K562 (cell line): ENCODE data around the gene HP1BP3. TPM values are rescaled to one million over a fixed set of nuclear protein-coding genes. Genes with fewer than 3 reads are reported as not detected.

Source experiments
- ATAC-seq: fragments of 200-7000 bp; cut with Tn5 transposase; 3 replicates; pipeline ENCODE4 v1.9.1; 2020; ENCODE audit warnings: moderate library complexity
- BruUV-seq: library from RNA; stranded (reverse); fragments of 400-500 nt; replicated peaks from 2 replicates; lab custom pipeline; 2021; lab: Mats Ljungman, UMichigan
- CTCF ChIA-PET: fragments of 300-600 bp; formaldehyde crosslinking; extraction: SDS; loops from one replicate; lab custom pipeline; 2021; ENCODE audit warnings: low intra/inter-chr PET ratio; lab: Yijun Ruan, JAX
- POLR2A ChIA-PET: fragments of 300-600, 350-650 bp; sonication (Branson Sonifier 250); formaldehyde crosslinking; extraction: SDS; loops from one replicate; lab custom pipeline; 2021; ENCODE audit warnings: antibody characterized with exemption, inconsistent platforms; lab: Yijun Ruan, JAX
- DNase-seq, 4 experiments: peaks; one replicate each; pipeline versions ENCODE4 v3.0.0 to v3.0.0-alpha.2; 2011 to 2018; ENCODE audit warnings: low spot score in 3 of 4, mixed read lengths in 3 of 4; ENCODE audit errors: extremely low read depth in 1 of 4
- FAIRE-seq: peaks from 2 replicates; lab custom pipeline; 2011; peaks lifted over from hg19 to GRCh38; lab: Jason Lieb, UNC
- H2AFZ ChIP-seq: 2 replicates; pipeline ENCODE4 v1.6.0; 2011; ENCODE audit warnings: low read depth, low read length, control low read depth, inconsistent platforms
- H3K27ac ChIP-seq: fragments of 200-600 bp; 3 replicates; pipeline ENCODE4 v1.8.0; 2011; ENCODE audit warnings: low read depth, mild to moderate bottlenecking, control low read depth, inconsistent platforms, low read length, moderate library complexity, mixed read lengths; ENCODE audit errors: extremely low read depth
- H3K27me3 ChIP-seq, 2 experiments: fragments of 300-600 bp in 1 of 2; 2 replicates in 1 of 2; 3 replicates in 1 of 2; pipeline versions ENCODE4 v1.6.0 to v1.8.0; 2011; ENCODE audit warnings: inconsistent platforms in 2 of 2, low read length in 2 of 2, mild to moderate bottlenecking in 1 of 2, mixed read lengths in 1 of 2, moderate library complexity in 1 of 2; ENCODE audit not compliant: control insufficient read depth in 2 of 2, insufficient read depth in 2 of 2
- H3K36me3 ChIP-seq: fragments of 300-600 bp; 3 replicates; pipeline ENCODE4 v1.8.0; 2011; ENCODE audit warnings: mild to moderate bottlenecking, low read length, inconsistent platforms; ENCODE audit not compliant: control insufficient read depth, insufficient read depth
- H3K4me1 ChIP-seq, 2 experiments: fragments of 200-600 bp in 1 of 2; replicated peaks in 1 of 2; 2 replicates in 1 of 2; 3 replicates in 1 of 2; pipeline versions ENCODE4 v1.5.1 to v1.8.0; 2011; ENCODE audit warnings: inconsistent platforms in 2 of 2, low read length in 2 of 2, mild to moderate bottlenecking in 1 of 2, mixed read lengths in 1 of 2, moderate library complexity in 1 of 2; ENCODE audit not compliant: control insufficient read depth in 2 of 2, insufficient read depth in 2 of 2
- H3K4me2 ChIP-seq: 2 replicates; pipeline ENCODE4 v1.6.1; 2011; ENCODE audit warnings: low read length, control low read depth, inconsistent platforms, mixed read lengths; ENCODE audit not compliant: insufficient read depth
- H3K4me3 ChIP-seq: fragments of 200-600 bp; sonication (generic), shearing (Covaris generic); 2 replicates; pipeline ENCODE4 v1.5.1; 2016; ENCODE audit warnings: control low read depth, inconsistent platforms
- H3K79me2 ChIP-seq: fragments of 200-600 bp; 3 replicates; pipeline ENCODE4 v1.8.0; 2011; ENCODE audit warnings: low read length, inconsistent platforms; ENCODE audit not compliant: control insufficient read depth, insufficient read depth
- H3K9ac ChIP-seq, 2 experiments: 2 replicates each; pipeline versions ENCODE4 v1.6.0 to v1.6.1; 2011; ENCODE audit warnings: low read depth in 2 of 2, low read length in 2 of 2, control low read depth in 1 of 2, inconsistent platforms in 1 of 2, mild to moderate bottlenecking in 1 of 2, mixed read lengths in 1 of 2; ENCODE audit not compliant: insufficient read depth in 1 of 2
- H3K9me1 ChIP-seq: one replicate; pipeline ENCODE4 v1.6.0; 2011; ENCODE audit warnings: inconsistent platforms, mild to moderate bottlenecking, low read length, moderate library complexity; ENCODE audit not compliant: control insufficient read depth, insufficient read depth
- H3K9me3 ChIP-seq: replicated peaks from 2 replicates; pipeline ENCODE4 v1.5.1; 2011; ENCODE audit warnings: low read depth, low read length, inconsistent platforms; ENCODE audit not compliant: control insufficient read depth, insufficient read depth
- H4K20me1 ChIP-seq: replicated peaks from 2 replicates; pipeline ENCODE4 v1.6.1; 2011; ENCODE audit warnings: low read length, inconsistent platforms, mixed read lengths; ENCODE audit not compliant: control insufficient read depth, insufficient read depth
- BCL6 ChIP-seq: fragments of 250-450 bp; sonication (Bioruptor Pico); IDR thresholded peaks from 2 replicates; pipeline ENCODE4 v1.4.0; 2020
- CBFA2T3 ChIP-seq: fragments of 450-650 bp; IDR thresholded peaks from 2 replicates; pipeline ENCODE4 v1.6.1; 2017
- FOSL1 ChIP-seq: fragments of 200-800 bp; sonication (Bioruptor generic); conservative IDR thresholded peaks from 2 replicates; pipeline ENCODE4 v1.6.1; 2016; ENCODE audit warnings: missing genetic modification characterization, missing compliant biosample characterization
- JUND ChIP-seq, 2 experiments: IDR thresholded peaks; 2 replicates in 1 of 2; 3 replicates in 1 of 2; pipeline ENCODE4 v1.6.1; 2011; ENCODE audit warnings: borderline replicate concordance in 2 of 2, low read depth in 2 of 2, low read length in 2 of 2, improper control_type of control experiment in 1 of 2, missing biosample characterization in 1 of 2, missing genetic modification characterization in 1 of 2, missing genetic modification reagents in 1 of 2
- MAFG ChIP-seq: fragments of 450-650 bp; conservative IDR thresholded peaks from 2 replicates; pipeline ENCODE4 v1.6.1; 2016; ENCODE audit warnings: missing genetic modification characterization, missing compliant biosample characterization
- MBD2 ChIP-seq: sonication (generic); IDR thresholded peaks from 2 replicates; pipeline ENCODE4 v1.6.1; 2016; ENCODE audit warnings: low read depth, borderline replicate concordance
- RBBP5 ChIP-seq: fragments of 200-600 bp; sonication (generic); IDR thresholded peaks from 2 replicates; pipeline ENCODE4 v1.6.1; 2012; ENCODE audit warnings: borderline replicate concordance, mild to moderate bottlenecking, low read length, control low read depth, inconsistent platforms; ENCODE audit not compliant: insufficient read depth, poor library complexity, severe bottlenecking
- SMAD4 ChIP-seq: fragments of 250-450 bp; sonication (Bioruptor Pico); conservative IDR thresholded peaks from 2 replicates; pipeline ENCODE4 v1.8.0; 2021; ENCODE audit warnings: inconsistent platforms, mild to moderate bottlenecking, moderate library complexity
- ZSCAN32 ChIP-seq: fragments of 450-650 bp; formaldehyde crosslinking; IDR thresholded peaks from 2 replicates; pipeline ENCODE4 v1.4.0; 2020; ENCODE audit warnings: mild to moderate bottlenecking, moderate library complexity
- WGBS: fragments of 100-300 bp; shearing (Covaris generic); methylation state at CpG from one replicate; pipeline ENCODE4 v1.1.6; 2016; ENCODE audit warnings: low coverage, mixed read lengths; ENCODE audit not compliant: insufficient coverage; ENCODE audit errors: missing lambda C conversion rate; 5-methylcytosine and 5-hydroxymethylcytosine counted together
- in situ Hi-C: fragments of 300-500 bp; cut with MboI; formaldehyde crosslinking; loops from 4 replicates; pipeline ENCODE4 v1.15.0; 2018; ENCODE audit warnings: inconsistent platforms, mixed read lengths
- intact Hi-C: fragments of 100-400 bp; cut with micrococcal nuclease; formaldehyde crosslinking; loops from 2 replicates; pipeline ENCODE4 v1.14.2; 2022
- polyA plus RNA-seq, 8 experiments: library from polyadenylated mRNA; depleted of rRNA in 4 of 8; stranded (reverse) in 5 of 8; unstranded in 3 of 8; fragments of >200 nt; fragmentation: Nextera tagmentation in 2 of 8; fragmentation: Illumina TruSeq in 1 of 8; extraction: Ambion mirVana in 2 of 8; extraction: Trizol in 1 of 8; gene quantifications; 2 replicates each; pipeline versions ENCODE4 v1.2.1 to v1.2.3, GENCODE V29; 2011 to 2014; ENCODE audit warnings: inconsistent platforms in 1 of 8, missing spikeins in 1 of 8
- total RNA-seq, 7 experiments: library from RNA; depleted of rRNA in 6 of 7; stranded (reverse); fragments of >200 nt in 6 of 7; fragmentation: Illumina TruSeq in 2 of 7; extraction: Trizol in 2 of 7; gene quantifications; 2 replicates each; pipeline versions ENCODE4 v1.2.1 to v1.2.3, GENCODE V29; 2011 to 2021; ENCODE audit warnings: low replicate concordance in 1 of 7

Gene HP1BP3
- total and polyA plus RNA-seq, 9 of the 15 experiments (the other 6 are each of a cell fraction or from before 2014, with no cell fraction given), result 57.3 to 513 (median 240) TPM

DNA sequence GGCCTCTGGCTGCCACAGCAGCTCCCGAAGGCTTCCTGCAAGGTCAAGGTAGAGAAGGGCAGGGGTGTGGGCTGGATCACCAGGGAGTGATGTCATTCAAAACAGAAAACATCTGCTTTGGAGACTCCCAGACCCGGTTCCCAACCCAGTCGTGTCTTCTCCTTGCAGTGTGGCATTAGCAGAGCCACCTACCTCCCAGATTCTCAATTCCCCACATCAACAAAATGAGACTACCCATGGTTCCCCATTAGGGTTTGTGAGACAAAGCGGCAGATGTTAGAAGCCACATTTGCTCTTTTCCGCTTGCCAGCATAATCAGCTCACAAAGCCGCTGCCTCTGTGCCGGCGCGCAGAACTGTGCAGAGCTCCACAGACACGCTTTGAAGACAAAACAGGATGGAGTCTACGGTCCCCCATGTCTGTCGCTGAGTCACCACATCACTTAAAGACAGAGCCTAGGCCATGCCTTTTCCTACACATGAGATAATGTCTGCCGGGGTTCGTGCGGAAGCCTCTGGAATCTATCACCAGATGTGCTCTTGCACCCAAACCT is 81.8 kb downstream of the HP1BP3 start:
- in situ Hi-C loops (loop anchor here (10.0 kb wide), 1 partner anchor 660 kb away; no protein-coding TSS in a partner anchor), intact Hi-C loops (no loop called here)
- Histone ChIP-seq H3K27ac (no peak overlapping the region), H3K27me3 (peaks cover 7 to 31% of the 10 kb centered on the region in 2 experiments; a peak in 4 of 5 replicates), H3K79me2 (no peaks in the 10 kb centered on the region), H3K9me3 (no peaks in the 10 kb centered on the region; the same call in 1 of the 2 replicates), H3K9ac (no peak overlapping the region), H3K4me2 (no peak overlapping the region), H3K4me1 (peaks cover 2 to 17% of the 10 kb centered on the region in 2 experiments; a peak in 3 of 5 replicates), H2AFZ (peak overlapping the region; percentile 35; the same call in 1 of the 2 replicates), H3K36me3 (no peaks in the 10 kb centered on the region), H3K9me1 (peaks cover 2% of the 10 kb centered on the region), H3K4me3 (no peak overlapping the region), H4K20me1 (peaks cover 5% of the 10 kb centered on the region; the same call in 1 of the 2 replicates)
- POLR2A ChIA-PET, result interaction anchor here (1.2 to 1.3 kb wide), 2 partner anchors 9 to 43 kb away, joined by 3 read pairs; no protein-coding TSS in a partner anchor
- 19% methylated on average over 15 of the region's 15 CpGs for WGBS
- peak; percentile 6 for FAIRE-seq
- BruUV-seq, result no TSS peak
- CTCF ChIA-PET, result no interaction called here
- peak in 1 of 4 experiments; percentile 50 for DNase-seq
- TF ChIP-seq FOSL1 (tag) (peak; percentile 49), JUND (IDR thresholded peaks at IDR 0.05; ENCODE audit: borderline replicate concordance, low read depth, low read length) (peak; percentile 35; the same call in 1 of the 2 replicates), JUND (tag; IDR thresholded peaks at IDR 0.05; ENCODE audit: borderline replicate concordance, low read depth, low read length) (peak; percentile 36; the same call in 1 of the 3 replicates), CBFA2T3 (0 out of 2 replicates have a peak, but pooled peaks have one; percentile 20), BCL6 (CRISPR knock-in tag) (no peak), MBD2 (no peak), SMAD4 (CRISPR knock-in tag) (peak; percentile 74), MAFG (tag) (0 out of 2 replicates have a peak, but pooled peaks have one; percentile 18), RBBP5 (peak; percentile 10), ZSCAN32 (CRISPR knock-in tag) (no peak)
- ATAC-seq, result peak; percentile 58
